DMS 273 (cell line): ENCODE results near the gene TMEM234.

Source experiments
- DNase-seq: peaks from one replicate; lab custom pipeline; 2025; ENCODE audit not compliant: unreplicated experiment; lab: John Stamatoyannopoulos, UW

The TMEM234 gene

GRCh38 chr1:32201011-32201855, 20.9 kb downstream of the TMEM234 start:
- no peak for DNase-seq

- DNase-seq, result peak; percentile 82
Measured at GRCh38 chr1:32200226-32201010, 21.7 kb downstream of the TMEM234 start, which contains the start of gene CCDC28B. TSS of gene CCDC28B (plus strand) at chr1:32200595. CDS start at chr1:32201936, 1,341 bp downstream.

- DNase-seq, result peak; percentile 54
Measured at GRCh38 chr1:32199717-32200072, 22.5 kb downstream of the TMEM234 start.

- DNase-seq, result no peak
Measured at GRCh38 chr1:32199043-32199716, 23.0 kb downstream of the TMEM234 start.

GRCh38 chr1:32198237-32199042, 23.7 kb downstream of the TMEM234 start:
- DNase-seq, result no peak

GRCh38 chr1:32197837-32198236, 24.3 kb downstream of the TMEM234 start:
- DNase-seq, result peak; percentile 35

GRCh38 chr1:32197074-32197473, 25.1 kb downstream of the TMEM234 start:
- no peak for DNase-seq

- no peak for DNase-seq
Measured at GRCh38 chr1:32195972-32196823, 26.0 kb downstream of the TMEM234 start.

- DNase-seq, result no peak
Measured at GRCh38 chr1:32195531-32195930, 26.6 kb downstream of the TMEM234 start.

- DNase-seq, result no peak
Measured at GRCh38 chr1:32194984-32195383, 27.2 kb downstream of the TMEM234 start.

- DNase-seq, result no peak
Measured at GRCh38 chr1:32192220-32192948, 29.8 kb downstream of the TMEM234 start.

GRCh38 chr1:32187850-32188249, 34.3 kb downstream of the TMEM234 start:
- DNase-seq, result no peak

- DNase-seq, result no peak
Measured at GRCh38 chr1:32186491-32186890, 35.7 kb downstream of the TMEM234 start.

- no peak for DNase-seq
Measured at GRCh38 chr1:32186077-32186476, 36.1 kb downstream of the TMEM234 start.

GRCh38 chr1:32184650-32185049, 37.5 kb downstream of the TMEM234 start:
- no peak for DNase-seq

GRCh38 chr1:32182060-32182459, 40.1 kb downstream of the TMEM234 start:
- DNase-seq, result no peak

- DNase-seq, result no peak
Measured at GRCh38 chr1:32181563-32181962, 40.6 kb downstream of the TMEM234 start.

- no peak for DNase-seq
Measured at GRCh38 chr1:32181065-32181464, 41.1 kb downstream of the TMEM234 start.
